GM21528 (cell line): ENCODE results near the gene PIMREG.

Source experiments
- ATAC-seq: cut with Tn5 transposase; IDR thresholded peaks from one replicate; pipeline ENCODE4 v1.9.1; 2021; ENCODE audit warnings: mild to moderate bottlenecking, moderate library complexity; ENCODE audit not compliant: unreplicated experiment, low FRiP score

Gene PIMREG

DNA sequence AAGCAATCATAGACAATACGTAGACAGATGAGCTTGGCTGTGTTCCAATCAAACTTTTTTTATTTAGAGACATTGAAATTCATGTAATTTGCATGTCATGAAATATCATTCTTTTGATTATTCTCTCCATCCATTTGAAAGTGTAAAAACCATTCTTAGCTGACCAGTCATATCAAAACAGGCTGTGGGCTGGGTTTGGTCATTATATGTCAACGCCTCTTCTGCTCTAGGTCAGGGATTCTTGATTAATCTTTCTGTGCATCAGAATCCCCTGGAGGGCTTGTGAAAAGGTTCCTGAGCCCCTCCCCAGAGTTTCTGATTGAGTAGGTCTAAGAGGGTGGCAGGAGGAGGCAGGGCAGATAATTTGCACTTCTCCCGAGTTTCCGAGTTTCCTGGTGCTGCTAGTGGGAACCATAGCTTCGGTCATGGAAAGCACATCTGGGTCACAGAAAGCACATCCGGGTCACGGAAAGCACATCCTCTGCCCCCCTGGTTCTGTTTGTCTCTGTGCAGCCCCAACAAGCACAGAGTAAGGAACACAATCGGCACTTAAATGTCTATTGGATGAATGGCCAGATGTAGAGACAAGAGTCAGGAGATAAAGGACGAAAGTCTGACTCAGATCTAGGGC lies 16.4 kb downstream of the PIMREG start:
- ATAC-seq: no peak

DNA sequence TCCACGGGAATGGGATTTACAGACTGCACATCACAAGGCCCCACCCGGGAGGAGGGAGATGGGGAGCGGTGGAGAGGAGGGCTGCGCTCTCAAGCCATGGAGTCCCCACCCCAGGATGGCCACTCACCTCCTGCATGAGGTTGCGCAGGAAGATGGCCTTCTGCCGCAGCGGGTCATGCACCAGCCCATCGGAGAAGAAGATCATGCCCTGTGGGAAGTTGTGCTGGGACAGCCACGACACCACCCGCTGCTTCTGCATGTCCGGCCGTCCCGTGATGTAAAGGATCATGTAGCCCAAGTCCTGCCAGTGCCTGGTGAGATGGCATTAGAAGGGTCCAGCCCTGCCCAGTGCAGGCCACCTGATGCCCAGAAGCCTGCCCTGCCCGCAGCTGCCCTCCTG lies 17.0 kb downstream of the PIMREG start:
- ATAC-seq: no peak

DNA sequence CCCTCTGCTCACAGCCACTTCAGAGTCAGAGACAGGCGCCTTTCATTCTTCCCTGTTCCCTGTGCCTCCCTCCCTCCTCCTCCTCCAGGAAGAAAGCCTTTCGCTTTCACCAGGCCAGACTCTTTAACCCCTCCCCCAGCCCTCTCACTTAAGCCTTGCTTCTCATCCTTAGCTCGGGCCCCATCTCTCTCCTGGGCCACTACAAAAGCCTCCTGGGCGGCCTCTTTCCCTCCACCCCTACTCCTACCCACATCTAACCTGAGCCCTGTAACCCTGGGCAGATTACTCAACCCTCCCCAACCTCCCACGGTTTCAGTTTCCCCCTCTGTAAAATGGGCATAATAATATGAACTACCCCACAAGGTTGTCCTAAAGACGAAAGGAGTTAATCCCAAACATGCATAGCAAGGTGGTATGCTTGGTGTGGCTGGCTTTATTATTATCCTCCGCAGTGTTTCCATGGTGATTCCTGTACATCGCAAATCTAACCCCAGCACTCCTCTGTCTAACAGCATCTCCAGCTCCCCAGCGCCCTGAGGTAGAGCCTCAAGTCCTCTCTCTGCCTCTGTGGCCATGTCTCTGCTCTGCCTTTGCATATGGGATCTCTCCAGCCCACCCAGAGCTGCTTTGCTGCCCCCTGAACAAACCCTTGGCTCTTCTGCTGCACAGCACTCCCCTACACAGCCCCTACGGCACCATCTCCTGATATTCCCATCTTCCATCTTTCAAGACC lies 17.7 kb downstream of the PIMREG start:
- ATAC-seq: no peak

DNA sequence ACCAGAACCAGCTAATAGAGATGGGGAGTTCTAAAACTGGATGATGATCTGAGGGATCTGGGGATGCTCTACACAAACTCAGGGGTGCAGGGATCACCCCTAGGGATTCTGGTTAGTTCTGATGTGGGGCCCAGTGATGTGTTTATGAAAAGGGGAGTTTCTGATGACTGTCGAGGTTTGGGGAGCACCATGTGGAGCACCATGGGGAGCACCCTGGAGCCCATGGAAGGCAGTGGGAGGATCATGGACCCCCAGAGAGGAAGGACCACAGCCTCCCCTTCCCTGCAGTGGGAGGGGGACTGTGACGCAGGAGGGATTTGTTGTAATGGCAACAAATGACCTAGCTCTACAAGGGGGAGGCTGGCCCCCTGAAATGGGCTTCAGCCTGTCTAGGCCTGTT lies 18.4 kb downstream of the PIMREG start:
- no peak for ATAC-seq

DNA sequence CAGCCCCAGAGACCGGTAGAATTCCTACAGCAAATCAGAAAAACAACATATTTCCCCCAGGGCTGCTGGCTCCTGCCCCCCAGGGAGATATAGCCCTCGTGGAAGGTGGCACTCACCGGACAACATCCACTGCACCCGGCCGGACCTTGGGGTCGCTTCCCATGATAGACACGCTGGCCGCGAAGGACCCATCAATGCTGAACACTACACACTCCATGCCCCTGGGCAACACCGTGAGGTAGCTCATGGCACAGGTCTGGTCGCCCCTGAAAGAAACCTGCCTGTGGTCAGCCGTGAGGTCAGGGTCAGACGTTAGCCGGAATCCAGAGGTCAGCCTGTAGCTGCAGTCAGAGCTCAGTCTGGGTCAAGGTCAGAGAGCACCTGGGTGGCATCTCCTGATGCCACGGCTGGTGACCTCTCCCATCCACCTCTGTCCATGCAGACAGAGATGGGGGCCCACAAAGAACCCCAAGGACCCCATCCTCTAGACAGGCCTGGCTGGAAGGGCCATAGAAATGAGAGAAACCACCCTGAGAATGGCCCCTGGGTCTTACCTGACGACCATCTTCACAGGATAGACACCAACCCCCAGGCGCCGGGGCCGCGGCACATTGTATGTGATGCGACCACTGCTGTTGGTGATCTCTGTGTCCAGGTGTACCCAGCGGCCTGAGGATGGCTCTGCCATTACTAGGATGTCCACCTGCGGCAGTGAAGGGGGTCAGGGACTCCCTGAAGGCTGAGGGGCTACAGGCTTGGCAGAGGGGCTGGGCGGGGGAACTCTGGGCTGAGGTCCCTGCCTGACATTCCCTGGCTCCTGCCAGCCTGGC lies 19.6 kb downstream of the PIMREG start:
- ATAC-seq: no peak

DNA sequence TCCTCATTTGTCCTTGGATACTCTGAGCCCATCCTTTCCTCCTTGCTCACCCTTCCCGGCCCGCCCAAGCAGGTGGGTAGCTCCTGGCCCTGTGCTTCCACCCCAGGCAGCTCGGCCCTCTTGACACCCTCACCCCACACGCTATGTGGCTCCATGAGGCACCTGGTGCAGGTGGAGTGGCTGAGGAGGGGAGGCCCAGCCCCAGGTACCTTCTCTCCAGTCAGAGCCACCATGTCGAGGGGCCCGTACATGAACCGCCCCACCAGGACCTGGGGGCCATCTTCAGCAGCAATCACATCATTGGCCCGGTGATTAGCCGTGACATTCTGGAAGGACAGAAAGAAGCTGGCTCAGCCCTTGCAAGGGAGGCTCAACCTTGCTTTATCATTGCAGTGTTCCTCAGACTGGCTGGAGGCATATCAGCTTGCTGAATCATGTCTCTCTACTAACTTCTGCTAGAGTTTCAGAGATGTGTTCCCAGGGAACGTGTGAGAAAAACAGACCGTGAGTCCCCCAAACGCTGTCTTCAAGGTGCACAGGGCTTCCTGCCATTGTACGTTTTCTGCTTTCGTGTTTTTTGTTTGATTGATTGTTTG lies 20.3 kb downstream of the PIMREG start:
- ATAC-seq: no peak

DNA sequence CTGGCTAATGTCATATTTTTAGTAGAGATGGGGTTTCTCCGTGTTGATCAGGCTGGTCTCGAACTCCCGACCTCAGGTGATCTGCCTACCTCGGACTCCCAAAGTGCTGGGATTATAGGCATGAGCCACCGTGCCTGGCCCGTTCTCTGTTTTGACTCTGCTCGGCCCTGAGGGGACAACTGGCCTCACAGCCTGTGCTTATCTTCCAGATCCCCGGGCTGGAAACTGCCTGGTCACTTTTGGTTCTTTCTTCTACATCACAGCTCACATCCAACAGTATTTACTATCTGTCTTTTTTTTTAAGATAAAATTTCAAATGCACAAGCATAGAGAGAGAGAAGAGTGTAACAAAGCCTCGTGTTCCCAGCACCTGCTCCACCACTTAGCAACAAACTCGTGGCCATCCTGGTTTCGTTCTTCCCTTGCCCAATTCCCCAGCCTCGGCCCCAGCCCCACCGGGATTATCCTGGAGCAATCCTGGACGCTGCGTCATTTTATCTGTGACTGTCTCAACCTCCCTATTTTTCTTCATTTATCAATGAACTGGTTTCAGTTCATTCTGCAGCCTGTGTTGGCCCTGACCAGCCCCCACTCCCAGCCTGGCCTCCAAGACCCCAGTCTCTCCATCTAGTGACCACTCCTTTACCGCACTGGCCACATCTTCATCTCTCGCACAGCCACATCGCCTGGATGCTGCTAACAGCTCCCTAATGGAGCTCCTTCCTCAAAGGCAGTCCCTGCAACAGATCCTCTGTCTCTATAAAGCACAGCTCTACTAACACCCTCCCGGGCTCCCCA lies 21.1 kb downstream of the PIMREG start:
- ATAC-seq: no peak

DNA sequence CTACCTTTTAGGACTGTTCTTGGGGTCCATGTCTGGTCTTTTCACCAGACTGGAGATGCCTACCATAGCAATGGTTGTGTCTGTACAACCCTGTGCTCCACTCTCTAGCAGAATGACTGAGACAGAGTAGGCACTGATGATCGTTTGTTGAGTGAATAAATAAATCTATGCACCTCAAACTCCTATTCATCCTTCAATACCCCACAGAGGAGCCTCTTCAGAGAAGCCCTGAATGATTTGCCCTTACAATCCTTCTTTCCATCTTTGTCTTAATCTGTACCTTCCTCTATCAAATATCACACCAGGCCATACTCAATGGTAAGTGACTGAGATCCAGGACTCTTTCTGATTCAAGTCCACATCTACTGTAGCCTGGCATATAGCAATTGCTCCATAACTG lies 23.3 kb downstream of the PIMREG start:
- ATAC-seq: no peak

DNA sequence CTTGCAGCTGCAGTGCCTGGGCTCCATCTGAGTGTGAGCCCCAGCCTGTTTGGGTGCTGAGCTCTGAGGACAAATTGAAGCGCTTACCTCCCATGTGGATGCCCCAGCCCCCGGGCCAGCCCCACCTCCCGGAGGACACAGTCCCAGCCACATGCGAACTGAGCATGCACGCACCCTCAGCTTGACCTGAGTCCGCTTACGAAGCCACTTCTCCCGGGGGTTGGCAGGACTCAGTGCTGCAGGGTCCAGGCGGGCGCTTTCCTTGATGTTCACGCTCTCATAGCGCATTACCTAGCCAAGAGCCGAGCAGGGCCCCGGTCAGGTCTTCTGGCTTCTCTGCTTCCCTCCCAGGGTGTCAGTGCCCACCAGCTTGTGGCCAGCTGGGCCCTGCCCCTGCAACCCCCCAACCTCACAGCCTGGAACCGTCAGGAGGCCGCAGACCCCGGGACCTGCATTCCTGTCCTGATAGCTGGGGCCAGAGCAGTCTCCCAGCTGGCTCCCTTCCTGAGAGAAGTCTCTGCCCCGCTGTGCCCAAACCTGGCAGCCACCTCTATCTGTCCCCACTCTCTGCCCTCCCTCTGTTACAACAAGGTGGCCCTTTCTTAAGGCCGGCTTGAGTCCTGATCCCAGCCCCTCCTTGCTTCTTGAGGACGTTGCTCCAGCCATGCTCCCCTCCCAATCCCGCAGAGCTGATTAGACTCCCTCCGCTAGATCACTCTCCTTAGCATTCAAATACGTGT lies 24.0 kb downstream of the PIMREG start:
- no peak for ATAC-seq

DNA sequence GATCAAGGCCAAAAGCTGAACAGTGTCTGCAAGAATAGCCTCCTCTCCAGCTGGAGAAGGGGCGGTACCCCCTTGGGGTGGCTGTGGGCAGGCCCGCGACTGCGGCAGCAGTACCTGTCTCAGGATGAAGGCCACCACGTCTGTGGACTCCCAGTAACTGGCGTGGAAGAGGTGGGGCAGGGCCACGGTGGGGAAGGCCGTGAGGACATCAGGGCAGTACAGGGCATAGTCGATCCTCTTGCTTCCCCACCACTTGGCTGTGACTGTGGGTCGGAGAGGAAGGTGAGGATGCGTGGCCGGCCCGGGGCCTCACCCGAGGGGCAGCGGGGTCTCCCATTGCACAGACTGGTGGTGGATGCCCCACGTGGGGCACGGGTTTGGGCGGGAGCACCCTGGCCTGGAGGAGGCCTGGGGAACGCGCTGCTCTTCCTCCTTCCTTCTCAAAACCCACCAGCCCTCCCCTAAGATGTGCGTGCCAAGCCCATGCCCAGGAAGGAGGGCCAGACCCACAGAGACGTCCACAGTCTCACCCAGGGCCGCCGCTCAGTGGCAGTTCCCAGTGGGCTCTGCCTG lies 26.0 kb downstream of the PIMREG start:
- no peak for ATAC-seq

DNA sequence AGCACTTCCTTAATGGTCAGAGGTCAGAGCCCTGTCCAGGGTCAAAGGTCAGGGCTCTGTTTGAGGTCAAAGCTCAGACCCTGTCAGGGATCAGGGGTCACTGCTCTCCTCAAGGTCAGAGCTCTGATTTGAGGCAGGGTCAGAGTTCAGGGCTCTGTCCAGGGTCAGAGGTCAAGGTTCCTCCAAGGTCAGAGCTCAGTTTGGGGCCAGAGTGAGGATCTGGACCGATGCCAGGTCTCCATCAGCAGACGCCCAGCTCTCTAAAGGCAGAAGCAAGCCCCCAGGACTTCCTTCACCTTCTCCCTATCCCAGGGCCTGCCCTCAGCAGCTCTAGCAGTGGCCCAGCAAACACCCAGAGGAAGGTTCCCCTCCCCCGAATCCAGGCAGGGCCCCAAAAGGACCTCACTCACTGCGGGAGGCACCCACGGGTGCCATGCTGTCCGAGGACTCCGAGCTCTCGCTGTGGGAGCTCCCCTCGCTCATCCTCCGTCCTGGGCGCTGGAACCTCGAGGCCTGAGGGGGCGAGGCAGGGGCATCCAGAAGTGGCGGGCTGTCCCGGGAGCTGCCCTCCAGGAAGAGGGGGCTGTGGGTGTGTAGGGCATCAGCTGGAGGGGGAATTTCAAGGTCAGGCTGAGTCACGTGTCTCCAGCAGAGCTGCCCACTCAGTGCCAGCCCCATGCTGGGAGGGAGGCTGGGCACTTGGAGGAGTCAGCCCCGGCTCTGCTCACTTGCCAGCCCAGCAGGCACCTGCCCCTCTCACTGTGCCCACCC lies 26.7 kb downstream of the PIMREG start:
- no peak for ATAC-seq

DNA sequence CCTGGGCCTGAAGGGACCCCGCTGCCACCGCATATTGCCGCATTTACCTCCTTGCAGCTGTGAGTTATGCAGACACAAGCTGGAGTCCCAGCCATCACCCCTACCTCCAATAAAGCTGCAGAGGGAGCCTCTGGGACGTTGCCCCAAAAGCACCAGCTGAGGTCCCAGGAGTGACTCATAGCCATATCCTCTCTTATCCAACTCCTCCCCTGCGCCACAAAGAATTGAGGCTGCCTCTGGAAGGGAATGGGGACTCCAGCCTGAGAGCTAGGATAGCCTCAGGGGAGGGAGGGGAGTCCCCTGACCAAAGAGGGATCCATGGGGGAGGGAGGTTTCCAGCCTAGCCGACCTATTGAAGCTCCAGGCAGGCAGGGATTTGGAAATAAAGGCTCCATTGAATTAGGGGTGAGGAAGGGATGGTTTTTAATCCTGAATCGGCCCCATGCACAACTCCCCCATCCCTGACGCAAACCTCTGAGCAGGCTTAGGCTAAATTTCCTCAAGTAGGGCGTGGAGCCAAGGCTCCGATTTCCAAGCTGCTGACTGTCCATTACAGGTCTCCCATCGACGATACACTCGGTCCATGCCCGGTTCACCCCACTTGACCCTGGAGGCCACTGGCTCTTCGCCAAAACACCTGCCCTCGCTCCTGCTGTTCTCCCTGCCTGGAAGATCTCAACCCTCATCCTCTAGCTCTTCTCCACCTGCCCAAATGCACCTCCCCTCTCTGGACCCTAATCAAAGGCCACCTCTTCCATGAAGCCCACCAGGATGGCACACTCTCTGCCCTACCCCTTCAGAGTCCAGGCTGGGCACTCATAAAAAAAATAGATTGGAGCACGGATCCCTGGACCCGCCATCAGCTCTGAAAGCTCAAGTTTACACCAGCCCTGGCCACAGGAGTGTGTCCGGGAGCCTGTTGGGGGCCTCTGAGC lies 27.5 kb downstream of the PIMREG start:
- no peak for ATAC-seq

DNA sequence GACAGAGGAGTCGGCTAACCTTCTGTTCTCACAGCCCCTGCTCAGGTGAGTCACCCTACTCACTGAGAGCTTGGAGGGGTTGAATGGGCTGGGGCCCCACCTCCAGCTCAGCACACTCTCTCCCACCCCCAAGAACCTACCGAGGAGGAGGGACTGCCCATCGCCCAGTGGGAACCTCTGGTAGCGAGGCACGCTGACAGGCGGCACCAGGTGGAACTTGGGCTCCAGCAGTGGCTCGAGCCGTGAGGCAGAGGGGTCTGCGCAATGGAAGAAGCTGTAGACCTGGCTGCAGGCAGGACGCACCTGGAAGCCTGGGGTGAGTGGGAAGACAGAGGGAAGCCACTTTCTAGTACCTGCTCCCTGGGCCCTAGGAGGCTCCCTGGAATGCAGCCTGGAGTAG lies 28.3 kb downstream of the PIMREG start:
- ATAC-seq: no peak

DNA sequence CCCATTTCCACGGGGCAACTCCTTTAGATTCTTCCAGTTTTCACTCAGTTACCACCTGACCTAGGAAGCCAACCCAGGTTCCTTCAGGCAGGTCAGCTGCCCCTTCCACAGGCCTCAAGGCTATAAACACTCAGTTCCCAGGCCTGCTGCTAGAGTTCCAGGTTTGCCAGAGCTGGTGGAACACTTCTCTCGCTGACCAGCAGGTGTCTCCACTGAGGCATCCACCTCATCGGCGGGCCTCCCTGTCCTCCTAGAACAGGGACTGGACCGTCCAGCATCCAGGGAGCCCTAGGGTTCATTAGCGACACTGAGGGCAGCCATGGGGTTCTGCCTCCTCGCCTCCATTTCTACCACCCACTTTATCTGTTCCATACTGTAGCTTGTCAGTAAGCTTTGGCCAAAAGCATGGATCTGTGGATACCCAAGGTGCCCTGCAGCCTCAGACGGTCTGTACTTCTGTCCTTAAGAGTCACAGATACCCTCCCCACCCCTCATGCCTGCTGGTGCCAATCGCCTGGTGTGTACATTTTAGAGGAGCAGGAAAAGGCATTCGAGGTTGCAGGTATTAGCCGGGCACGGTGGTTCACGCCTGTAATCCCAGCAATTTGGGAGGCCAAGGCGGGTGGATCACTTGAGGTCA lies 29.0 kb downstream of the PIMREG start:
- ATAC-seq: no peak

DNA sequence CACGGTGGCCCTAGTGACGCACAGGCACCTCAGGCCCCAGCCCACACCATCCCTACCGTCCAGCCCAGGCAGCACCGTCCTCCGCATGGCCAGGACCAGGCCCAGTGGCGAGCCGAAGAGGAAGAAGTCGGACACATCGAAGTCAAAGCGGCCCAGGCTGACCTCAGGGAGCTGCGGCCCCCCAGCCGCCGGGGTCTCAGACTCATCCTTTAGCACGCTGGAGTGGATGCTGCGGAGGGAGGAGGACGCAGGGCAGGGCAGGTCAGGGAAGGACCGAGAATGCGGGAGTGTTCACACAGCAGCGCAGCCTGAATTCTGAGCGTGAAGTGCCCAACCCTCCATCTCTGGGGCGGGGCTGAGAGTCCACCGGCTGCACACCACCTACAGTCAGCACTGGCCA lies 30.1 kb downstream of the PIMREG start:
- ATAC-seq: no peak

DNA sequence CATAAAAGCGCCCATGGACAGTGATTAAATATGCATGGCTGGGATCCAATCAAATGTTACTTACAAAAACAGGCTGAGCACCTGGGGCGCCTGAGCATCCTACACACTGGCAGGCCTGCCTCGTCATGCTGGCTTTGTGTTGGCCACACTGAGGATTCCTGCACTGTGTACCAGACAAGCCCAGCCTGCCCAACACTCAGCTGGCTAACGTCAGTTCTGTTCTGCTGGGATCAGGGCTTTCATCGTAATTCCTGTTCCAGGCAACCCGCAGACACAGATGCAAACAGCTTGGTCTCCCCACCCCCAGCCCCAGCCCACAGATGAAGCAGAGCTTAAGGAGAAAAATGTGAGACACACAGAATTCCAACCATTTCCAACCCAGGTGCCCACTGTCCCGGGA lies 30.7 kb downstream of the PIMREG start:
- no peak for ATAC-seq

DNA sequence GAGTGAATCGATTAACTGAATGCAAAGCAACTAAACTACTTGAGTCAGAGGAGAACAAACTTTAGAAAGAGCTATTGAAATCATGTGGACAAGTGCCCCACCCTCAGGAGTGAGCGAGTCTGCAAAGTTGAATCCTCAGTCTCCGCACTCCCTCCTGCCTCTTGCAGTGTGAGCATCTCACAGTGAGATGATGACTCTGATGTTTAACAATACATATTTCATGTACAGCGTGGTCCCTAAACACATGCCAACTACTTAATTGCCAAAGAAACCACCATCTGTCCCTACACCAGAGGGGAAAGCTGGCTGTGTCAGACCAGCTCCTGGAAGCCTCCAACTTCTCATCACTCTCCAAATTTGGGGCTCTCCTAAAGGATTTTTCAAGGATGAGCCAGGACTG lies 31.2 kb downstream of the PIMREG start:
- no peak for ATAC-seq
